Dermis blood vessel endothelial cell (primary cell): ENCODE measurements around the gene CTAG1B. TPM values are rescaled to one million over a fixed set of nuclear protein-coding genes. Genes with fewer than 3 reads are reported as not detected.
"Not testable (repeated sequence)": the region's sequence is repeated elsewhere in the genome, so short reads cannot be mapped to it uniquely, and the experiment has no call there.

Source experiments
- DNase-seq: peaks from one replicate; pipeline ENCODE4 v3.0.0; 2010
- total RNA-seq: library from RNA; depleted of rRNA; stranded (reverse); fragments of >200 nt; gene quantifications from 2 replicates; pipeline ENCODE4 v1.2.3, GENCODE V29; 2014

The CTAG1B gene
- total RNA-seq, 1 donor from 2014 or later = not detected

GRCh38 chrX:154620767-154621414 lies 1.8 kb upstream of the CTAG1B start:
- not testable (repeated sequence) for DNase-seq

GRCh38 chrX:154613586-154613985 lies 5.5 kb downstream of the CTAG1B start:
- not testable (repeated sequence) for DNase-seq

DNA sequence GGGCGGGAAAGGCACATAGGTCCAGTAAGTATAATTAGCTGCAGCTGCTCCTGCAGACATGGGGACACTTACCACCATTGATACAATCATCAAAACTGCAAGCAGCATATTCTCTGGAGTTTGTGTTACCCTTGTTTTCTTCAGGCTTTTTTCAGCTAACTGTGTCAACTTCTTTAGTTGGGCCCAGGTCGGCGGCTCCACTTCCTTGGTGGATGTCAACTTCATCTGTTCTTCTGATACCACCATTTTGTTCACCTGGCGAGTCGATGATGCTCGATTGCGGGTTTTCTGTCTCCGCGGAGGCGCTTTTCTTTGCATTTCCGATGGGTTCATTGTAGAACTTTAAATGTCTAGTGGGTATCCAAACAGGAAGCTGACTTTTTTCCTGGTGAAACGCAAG lies 7.9 kb downstream of the CTAG1B start:
- not testable (repeated sequence) for DNase-seq

DNA sequence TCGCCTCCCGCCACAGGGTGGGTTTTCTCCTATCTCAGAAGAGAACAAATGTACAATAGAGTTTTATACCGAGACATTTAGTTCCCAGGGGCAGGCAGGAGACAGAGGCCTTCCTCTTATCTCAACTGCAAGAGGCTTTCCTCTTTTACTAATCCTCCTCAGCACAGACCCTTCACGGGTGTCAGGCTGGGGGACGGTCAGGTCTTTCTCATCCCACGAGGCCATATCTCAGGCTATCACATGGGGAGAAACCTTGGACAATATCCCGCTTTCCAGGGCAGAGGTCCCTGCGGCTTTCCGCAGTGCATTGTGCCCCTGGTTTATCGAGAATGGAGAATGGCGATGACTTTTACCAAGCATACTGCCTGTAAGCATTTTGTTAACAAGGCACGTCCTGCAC lies 10.3 kb downstream of the CTAG1B start:
- DNase-seq = not testable (repeated sequence)

GRCh38 chrX:154607976-154608375 lies 11.1 kb downstream of the CTAG1B start:
- not testable (repeated sequence) for DNase-seq

DNA sequence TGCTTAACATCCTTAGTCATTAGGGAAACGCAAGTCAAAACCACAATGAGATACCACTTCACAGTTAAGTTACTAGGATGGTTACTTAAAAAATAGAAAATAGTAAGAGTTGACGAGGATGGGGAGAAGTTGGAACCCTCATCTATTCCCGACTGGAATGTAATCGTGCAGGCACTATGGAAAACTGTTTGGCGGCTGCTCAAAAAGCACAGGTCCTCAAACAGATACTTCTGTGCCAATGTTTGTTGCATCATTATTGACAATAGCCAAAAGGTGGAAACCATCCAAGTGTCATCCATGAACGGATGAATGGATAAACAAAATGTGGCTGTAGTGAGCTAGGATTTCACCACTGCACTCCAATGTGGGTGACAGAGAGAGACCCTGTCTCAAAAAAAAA lies 11.7 kb downstream of the CTAG1B start:
- DNase-seq = no peak

DNA sequence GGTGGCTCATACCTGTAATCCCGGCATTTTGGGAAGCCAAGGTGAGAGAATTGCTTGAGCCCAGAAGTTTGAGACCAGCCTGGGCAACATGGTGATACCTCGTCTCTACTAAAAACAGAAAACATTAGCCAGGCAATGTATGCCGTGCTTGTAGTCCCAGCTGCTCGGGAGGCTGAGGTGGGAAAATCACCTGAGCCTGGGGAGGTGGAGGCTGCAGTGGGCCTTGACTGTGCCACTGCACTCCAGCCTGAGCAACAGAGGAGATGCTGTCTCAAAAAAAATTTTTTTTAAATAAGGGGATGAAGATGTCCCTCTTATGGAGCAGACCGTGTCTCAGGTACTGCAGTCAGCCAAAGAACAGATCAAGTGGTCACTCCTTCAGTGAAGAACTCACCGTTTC lies 13.5 kb downstream of the CTAG1B start:
- no peak for DNase-seq

GRCh38 chrX:154603438-154604430 lies 15.3 kb downstream of the CTAG1B start:
- peak; percentile 57 for DNase-seq

- no peak for DNase-seq
Measured at GRCh38 chrX:154602766-154603437, 16.2 kb downstream of the CTAG1B start.

GRCh38 chrX:154602226-154602625 lies 16.9 kb downstream of the CTAG1B start:
- DNase-seq = no peak

DNA sequence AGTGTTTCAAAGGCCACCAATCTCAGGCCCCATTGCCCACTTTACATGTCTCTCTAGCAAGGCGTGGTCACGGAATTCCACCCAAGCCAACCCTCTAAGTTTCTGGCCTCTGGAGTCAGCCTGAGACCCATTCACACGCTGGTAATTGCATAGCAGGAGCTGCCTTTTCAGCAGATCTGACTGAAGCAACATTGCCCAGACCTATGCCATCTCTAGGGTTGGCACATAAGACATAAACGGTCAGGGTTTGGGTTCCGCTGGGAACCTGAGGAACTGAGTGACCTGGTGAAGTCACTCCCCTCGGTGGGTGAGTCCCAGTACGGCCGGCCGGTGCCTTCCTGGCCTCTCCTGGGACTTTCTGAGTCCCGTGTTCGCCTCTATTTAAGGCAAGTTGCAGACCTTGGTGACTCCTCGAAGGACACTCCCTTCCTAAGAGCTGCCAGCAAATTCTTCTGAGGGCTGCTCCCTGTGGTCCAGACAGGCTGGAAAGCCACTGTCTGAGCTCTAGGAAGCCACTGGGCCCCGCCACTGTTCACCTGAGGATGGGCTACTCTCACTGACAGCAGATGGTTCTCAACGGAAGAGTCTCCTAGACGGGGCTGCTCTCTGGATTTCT lies 18.2 kb downstream of the CTAG1B start:
- DNase-seq = no peak

GRCh38 chrX:154599531-154599930 lies 19.6 kb downstream of the CTAG1B start:
- no peak for DNase-seq

DNA sequence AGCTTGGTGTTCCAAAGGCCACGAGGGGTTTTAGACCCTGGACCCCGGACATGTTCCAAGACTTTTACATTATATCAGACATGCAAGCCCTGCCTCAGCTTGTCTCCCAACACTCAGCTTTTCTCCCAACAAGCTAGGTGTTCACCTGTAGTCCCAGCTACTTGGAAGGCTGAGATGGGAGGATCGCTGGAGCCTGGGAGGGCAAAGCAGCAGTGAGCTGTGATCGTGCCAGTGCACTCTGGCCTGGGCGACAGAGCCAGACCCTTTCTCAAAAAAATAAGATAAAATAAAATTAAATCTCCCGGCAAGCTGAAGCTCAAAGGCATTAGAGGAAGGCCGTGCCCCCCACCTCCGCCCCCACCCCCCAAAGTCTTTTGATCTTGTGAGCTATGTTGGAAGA lies 20.4 kb downstream of the CTAG1B start:
- no peak for DNase-seq

GRCh38 chrX:154597221-154597620 lies 21.9 kb downstream of the CTAG1B start:
- DNase-seq = no peak

DNA sequence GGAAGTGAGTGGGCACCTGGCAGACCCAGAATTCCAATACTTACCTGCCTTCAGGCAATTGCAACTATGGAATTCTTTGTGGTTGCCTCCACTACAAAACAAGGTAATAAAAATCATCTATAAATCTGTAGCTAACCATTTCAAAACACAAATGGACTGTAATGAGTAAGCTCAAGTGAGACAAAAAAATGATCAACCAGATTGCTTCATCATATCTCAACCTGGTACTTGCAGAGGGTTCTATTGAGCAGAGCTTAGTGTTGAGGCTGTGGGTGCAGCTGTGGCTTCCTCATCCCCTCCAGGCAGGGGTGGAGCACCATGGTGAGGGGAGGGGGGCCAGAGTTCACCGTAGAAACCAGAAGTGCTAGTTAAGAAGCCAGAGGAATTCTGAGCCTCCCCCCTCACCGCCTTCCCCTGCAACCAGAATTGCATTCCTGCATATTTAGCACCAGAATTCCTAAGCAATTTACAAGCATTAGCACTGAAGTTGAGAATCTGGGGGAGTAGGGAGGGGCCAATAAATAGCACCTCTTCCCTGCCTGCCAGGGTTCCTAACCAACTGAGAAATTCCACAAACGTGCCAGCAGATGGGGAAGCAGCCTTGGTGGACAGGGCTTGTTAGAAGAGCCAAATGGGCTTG lies 22.7 kb downstream of the CTAG1B start:
- no peak for DNase-seq

GRCh38 chrX:154595559-154596249 lies 23.4 kb downstream of the CTAG1B start:
- DNase-seq = no peak

DNA sequence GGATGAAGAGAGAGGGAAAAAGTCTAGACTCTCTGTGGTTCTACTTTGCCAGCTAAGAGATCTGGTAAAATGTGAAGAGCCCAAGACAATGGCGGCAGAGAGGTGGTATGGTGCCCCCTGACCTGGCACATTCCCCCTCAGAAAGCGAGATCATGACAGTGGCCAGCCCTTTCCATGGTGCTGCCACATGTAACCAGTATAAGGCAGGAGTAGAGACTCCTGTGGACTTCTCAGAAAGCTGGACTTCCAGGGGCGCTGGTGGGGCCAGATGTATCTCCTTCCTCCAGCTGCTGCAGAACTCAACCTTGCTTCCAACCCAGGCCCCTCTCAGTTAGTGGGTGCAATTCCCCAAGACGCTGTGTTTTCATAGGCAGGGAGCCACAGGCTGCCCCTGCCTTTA lies 24.6 kb downstream of the CTAG1B start:
- no peak for DNase-seq

GRCh38 chrX:154593201-154593600 lies 25.9 kb downstream of the CTAG1B start:
- no peak for DNase-seq

DNA sequence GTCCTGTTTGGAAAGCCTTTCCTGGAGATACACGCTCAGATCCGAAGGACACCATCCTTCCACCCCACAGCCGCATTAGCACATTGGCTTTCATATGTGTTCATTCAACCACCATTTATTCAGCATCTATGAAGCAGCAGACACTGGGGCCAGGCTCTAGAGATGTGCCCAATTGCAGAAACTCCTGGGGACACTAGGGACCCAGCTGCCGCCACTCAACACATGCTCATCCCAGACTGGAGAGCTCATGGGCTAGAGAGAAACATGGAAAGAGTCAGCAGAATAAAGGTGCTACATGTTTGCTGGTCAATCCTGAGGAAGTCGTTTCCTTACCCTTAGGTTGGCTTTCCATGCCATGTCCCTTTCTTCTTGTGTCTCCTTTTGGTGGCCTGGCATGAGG lies 26.6 kb downstream of the CTAG1B start:
- no peak for DNase-seq

GRCh38 chrX:154590415-154590814 lies 28.7 kb downstream of the CTAG1B start:
- not testable (repeated sequence) for DNase-seq

DNA sequence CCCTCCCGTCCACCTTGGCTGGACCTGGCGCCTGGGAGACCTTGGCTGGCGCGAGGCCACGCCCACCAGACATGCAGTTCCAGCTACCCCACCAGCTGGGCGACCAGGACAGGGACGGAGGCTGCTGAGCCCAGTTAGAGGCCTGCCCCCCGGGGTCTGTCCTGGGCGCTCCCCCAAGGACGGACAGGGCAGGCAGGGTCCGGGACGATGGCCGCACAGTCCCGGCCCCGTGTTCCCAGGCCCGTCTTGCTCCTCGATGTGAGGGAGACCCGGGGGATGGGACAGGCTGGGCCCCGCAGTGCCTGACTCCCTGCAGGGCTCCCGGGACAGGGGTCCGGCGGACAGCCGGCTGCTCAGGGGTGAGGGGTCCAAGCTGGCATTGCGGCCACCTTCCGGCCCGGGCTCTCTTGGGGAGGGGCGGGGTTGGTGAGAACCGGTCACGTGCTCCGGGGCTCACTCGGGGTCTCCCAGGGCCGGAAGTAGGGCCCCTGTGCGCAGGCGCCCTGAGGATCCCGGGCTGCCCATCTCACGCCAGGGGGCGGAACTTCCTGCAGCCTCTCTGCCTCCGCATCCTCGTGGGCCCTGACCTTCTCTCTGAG lies 34.4 kb downstream of the CTAG1B start, which contains the start of gene CTAG1A:
Gene CTAG1A, plus strand, starts transcription at position 549 of the 599 bp plus-strand sequence. CDS start 74 bp downstream, outside the sequence.
- not testable (repeated sequence) for DNase-seq
